Anterior cingulate cortex (tissue), 58 donors: Measurements from ENCODE around the gene PODN.
A peak's percentile ranks its signal among the peaks of the same experiment; 100 is the strongest.

Experiments used
- DNase-seq, 58 donors: peaks; one replicate each; lab custom pipeline; 2025; lab: John Stamatoyannopoulos, UW

Gene PODN

DNA sequence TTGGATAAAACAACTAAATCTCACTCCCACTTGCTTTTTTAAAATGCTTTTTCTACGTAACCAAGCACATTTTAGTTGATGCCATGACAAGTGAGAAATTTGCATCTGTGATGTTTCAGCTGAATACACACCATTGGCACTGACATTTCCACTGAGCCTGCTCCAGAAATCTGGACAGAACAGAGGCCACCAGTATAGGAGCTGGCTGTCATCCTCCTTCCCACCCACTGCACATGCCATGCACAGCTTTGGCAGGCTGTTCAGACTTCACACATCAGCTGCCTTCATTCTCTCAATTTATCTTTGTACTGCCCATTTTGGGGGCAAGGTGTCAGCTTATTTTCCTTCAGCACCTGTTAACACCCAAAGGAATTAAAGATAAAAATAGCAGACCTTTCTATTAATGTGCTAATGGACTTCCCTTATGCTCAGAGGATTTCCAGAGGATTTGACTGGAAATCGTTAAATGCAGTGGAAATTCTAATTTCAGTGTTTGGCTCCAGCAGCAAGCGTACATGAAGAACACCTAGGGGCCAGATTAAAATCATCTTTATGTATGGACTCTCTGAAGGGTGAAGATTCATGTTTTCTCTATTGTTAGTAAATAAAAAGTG is 12.9 kb upstream of the PODN start:
- peak in 34 of 58 donors; percentile 3 to 64 (median 28) for DNase-seq

DNA sequence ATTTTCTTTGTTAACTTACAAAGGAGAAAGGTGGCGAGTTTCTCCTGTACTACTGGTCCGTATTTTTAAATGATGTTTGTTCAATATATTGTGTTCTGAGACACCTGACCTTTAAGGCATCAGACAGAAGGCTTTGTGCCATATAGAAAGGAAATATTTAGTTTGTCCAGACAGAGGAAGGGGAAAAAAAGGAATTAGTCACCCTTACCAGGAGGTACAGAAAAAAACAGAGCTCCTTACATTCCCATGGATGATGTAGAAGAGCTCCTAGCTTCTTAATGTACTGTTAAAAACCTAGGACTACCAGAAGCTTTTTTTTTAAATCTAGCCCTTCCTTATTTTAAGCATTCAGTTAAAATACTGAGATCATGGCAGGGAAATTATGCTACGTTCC is 12.4 kb upstream of the PODN start:
- DNase-seq: no peak

GRCh38 chr1:53050310-53050709 is 11.7 kb upstream of the PODN start:
- no peak for DNase-seq

DNA sequence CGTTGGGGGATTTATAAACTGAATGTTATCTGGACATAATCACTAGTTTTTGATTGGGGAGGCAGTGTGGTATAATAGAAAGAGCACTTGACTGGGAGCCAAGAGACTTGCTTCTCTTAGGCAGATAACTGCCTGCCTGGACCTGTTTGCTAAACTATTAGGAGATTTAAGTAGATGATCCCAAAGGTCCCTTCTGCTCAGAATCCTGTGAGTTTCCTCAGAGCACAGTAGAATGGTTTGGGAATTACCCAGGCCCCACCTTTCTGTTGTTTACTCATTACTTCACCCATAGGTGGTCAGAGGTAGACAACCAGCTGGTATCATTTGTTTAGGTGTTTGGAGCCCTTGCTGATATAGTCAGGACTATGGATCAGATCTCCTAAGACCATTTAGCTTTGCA is 10.3 kb upstream of the PODN start:
- no peak for DNase-seq

- DNase-seq: no peak
Measured at GRCh38 chr1:53057127-53057526, 4.9 kb upstream of the PODN start.

- no peak for DNase-seq
Measured at GRCh38 chr1:53060579-53060978, 1.4 kb upstream of the PODN start.

DNA sequence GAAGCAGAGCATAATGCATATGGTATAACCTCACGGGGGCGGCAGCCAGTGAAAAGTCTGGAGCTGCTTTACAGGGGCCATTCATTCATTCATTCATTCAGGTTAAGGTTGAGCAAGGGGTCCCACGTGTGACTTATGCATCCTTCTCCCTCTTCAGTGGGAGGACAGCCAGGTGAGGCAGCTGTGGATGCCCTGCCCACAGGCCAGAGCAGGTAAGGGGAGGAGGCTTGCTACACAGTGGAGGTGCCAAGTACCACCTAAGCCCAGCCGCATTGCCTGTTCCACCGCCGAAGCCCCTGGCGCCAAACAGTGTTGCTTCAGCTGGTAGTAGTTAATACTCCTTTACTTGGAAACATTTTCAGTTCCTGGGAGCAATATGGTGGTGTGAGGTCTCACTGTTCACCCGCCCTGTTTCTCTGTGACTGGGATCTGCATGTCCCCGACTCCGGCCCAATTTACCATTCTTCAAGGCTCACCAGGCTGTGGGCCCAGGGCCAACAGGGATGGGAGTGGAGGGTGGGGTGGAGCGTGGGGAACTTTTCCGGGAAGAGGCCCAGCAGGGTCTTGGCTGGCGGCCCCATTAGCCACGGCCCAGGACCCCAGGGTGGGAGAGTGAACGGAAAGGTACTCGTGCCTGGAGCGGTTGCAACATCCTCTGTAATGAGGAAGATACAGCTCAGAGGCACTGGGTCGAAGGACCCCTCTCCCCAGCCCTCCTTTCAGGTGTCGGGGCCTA is 722 bp upstream of the PODN start:
- DNase-seq: peak in 2 of 58 donors; percentile 13 to 25

- no peak for DNase-seq
Measured at GRCh38 chr1:53062708-53063591, 937 bp downstream of the PODN start.

GRCh38 chr1:53063744-53064515 is 1.9 kb downstream of the PODN start:
- no peak for DNase-seq

DNA sequence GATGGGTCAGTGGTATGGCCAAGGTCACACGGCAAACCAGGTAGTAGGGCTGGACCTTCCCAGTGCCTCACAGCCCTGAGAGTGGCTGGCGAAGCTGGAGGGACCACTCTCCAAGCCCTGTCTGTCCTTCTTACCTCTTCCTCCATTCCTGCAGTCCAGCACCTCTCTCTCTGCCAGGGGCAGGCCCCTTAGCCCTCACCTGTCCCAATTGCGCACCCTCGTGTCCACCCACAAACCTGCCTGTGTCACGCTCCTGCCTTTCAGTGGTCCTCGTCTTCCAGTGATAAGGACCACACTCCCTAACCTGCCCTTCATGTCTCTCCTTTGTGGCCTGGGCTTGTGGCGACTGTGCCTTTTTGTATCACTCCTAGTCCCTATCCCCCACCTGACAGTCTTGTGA is 3.4 kb downstream of the PODN start:
- DNase-seq: no peak

- no peak for DNase-seq
Measured at GRCh38 chr1:53066488-53066887, 4.5 kb downstream of the PODN start.

DNA sequence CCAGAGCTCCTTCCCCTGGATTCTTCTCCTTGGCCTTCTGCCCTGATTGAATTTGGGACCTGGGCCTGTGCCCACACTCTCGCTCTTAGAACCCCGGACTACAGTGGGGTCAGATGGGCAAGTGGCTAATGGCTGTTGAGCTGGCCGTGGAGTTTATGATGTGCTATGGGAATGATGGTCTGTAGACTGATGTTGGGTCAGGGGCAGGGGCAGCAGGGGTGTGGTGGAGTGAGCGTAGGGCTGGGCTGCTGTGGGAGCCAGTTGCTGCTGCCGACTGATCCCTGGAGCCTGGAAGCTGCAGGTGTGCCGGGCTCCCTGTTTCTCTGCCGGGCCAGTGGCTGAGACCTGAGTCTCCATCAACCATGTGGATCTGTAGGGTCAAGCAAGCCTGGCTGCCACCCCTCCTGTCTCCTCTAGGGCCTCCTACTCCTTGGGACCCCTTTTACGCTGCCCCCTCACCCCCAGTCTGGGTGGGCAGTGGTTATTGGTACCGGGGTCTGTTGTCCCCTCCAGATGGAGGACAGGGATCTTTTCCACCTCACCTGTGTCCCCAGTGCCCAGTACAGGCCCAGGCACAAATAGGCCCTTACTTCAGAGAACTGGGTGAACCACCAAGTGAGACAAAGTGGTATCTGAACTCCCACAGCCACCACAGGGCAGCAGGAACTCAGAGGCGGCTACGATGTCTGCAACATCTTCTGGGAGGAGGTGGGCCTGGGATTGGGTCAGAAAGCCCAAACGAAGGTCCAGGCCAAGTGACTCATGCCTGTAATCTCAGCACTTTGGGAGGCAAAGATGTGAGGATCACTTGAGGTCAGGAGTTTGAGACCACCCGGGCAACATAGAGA is 5.1 kb downstream of the PODN start:
- no peak for DNase-seq

GRCh38 chr1:53067886-53068285 is 5.9 kb downstream of the PODN start:
- DNase-seq: no peak

DNA sequence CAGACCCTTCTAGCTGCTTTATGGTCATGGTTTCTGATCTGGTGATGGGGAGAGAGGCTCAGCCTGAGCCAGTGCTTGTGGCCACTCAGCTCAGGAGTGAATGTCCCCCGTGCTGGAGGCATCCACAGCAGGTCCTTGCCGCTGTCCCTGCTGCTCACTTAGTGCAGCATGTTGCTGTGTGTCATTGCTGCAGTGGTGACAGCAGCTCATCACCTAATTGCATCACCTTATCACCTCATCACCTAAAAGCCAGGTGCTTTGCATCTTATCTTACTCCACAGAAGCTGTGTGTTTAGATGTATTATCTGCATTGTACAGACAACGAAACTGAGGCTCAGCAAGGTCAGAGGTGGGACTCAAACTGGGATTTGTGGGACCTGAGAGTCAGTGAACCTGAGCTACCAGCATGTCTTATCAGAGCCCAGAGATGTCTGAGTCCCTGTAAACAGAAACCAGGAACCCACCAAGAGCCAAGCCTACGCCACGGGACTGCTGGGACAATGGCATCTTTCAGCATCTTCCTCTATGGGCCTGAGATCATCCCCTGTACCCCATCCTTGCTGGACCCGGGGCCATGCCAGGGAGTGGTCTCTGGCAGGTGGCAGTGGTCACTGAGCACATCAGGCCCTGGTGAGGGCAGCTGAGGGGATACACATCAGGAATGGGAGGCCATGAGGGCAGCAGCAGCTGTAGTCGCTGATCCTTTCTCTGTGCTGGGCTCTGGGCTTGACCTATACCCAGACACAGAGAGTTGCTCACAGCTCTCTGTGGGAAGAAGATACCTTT is 6.5 kb downstream of the PODN start:
- DNase-seq: no peak

- no peak for DNase-seq
Measured at GRCh38 chr1:53069265-53069662, 7.3 kb downstream of the PODN start.

DNA sequence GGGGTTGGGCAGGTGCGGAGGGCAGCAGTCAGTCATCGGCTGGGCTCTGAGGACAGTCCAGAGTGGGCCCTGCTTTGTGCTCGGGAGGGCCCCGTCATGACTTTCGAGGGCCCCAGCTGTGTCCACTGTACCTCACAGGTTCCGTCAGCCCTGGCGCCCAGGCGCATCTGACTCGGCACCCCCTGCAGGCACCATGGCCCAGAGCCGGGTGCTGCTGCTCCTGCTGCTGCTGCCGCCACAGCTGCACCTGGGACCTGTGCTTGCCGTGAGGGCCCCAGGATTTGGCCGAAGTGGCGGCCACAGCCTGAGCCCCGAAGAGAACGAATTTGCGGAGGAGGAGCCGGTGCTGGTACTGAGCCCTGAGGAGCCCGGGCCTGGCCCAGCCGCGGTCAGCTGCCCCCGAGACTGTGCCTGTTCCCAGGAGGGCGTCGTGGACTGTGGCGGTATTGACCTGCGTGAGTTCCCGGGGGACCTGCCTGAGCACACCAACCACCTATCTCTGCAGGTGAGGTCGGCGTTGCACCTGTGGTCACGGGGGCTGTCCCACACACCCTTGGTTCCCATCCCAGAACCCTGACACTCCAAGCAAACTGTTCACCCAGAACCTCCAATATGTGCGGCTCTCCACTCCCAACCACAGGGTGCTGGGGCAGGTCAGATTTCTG is 7.8 kb downstream of the PODN start:
- no peak for DNase-seq

- no peak for DNase-seq
Measured at GRCh38 chr1:53070621-53071020, 8.6 kb downstream of the PODN start.

GRCh38 chr1:53071167-53071865 is 9.3 kb downstream of the PODN start:
- DNase-seq: no peak
